Left ventricle myocardium inferior (tissue), 1 donor: ENCODE data around the gene CSHL1. TPM values are rescaled to one million over a fixed set of nuclear protein-coding genes. Genes with fewer than 3 reads are reported as not detected.

Experiments used
- DNase-seq: peaks from one replicate; pipeline ENCODE4 v3.0.0-alpha.2; 2020
- H3K27ac ChIP-seq: fragments of 200-600 bp; replicated peaks from 2 replicates; pipeline ENCODE4 v1.8.0; 2021
- H3K27me3 ChIP-seq: fragments of 200-600 bp; 2 replicates; pipeline ENCODE4 v1.8.0; 2021; ENCODE audit warnings: low read depth
- H3K36me3 ChIP-seq: fragments of 200-600 bp; 2 replicates; pipeline ENCODE4 v1.8.0; 2021
- H3K4me1 ChIP-seq: fragments of 200-600 bp; 2 replicates; pipeline ENCODE4 v1.8.0; 2021
- H3K4me3 ChIP-seq: fragments of 200-600 bp; 2 replicates; pipeline ENCODE4 v1.8.0; 2021; ENCODE audit warnings: mild to moderate bottlenecking, moderate library complexity
- H3K9me3 ChIP-seq: fragments of 200-600 bp; replicated peaks from 2 replicates; pipeline ENCODE4 v1.8.0; 2021
- CTCF ChIP-seq: fragments of 200-600 bp; IDR thresholded peaks from 2 replicates; pipeline ENCODE4 v1.8.0; 2021; ENCODE audit warnings: antibody characterized with exemption, mild to moderate bottlenecking, borderline replicate concordance
- intact Hi-C: fragments of 100-400 bp; cut with micrococcal nuclease; formaldehyde crosslinking; loops from one replicate; pipeline ENCODE4 v1.11.0; 2022
- total RNA-seq: library from RNA; stranded (reverse); fragmentation: NEBNext Ultra II Directional; extraction: Animal tissue kit (Norgen Biotek cat#: 25700); gene quantifications from one replicate; pipeline ENCODE4 v1.2.1, GENCODE V29; 2021
- donor health status: DM: no; HTN: yes; CAD: no; lungs with severe emphysema.

The CSHL1 gene
- total RNA-seq, 1 donor from 2014 or later = not detected

- Histone ChIP-seq H3K4me3 (no peak overlapping the region), H3K9me3 (no peaks in the 10 kb centered on the region), H3K27ac (no peak overlapping the region), H3K36me3 (no peaks in the 10 kb centered on the region), H3K4me1 (peaks cover 25% of the 10 kb centered on the region), H3K27me3 (no peaks in the 10 kb centered on the region)
- TF ChIP-seq CTCF = no peak
- DNase-seq = no peak
- intact Hi-C loops = no loop called here
Measured at GRCh38 chr17:63955232-63955631, 44.2 kb upstream of the CSHL1 start.

GRCh38 chr17:63954402-63955063 lies 43.5 kb upstream of the CSHL1 start:
- Histone ChIP-seq H3K36me3 (no peaks in the 10 kb centered on the region), H3K4me3 (no peak overlapping the region), H3K27ac (no peak overlapping the region), H3K4me1 (peaks cover 22% of the 10 kb centered on the region), H3K27me3 (no peaks in the 10 kb centered on the region), H3K9me3 (no peaks in the 10 kb centered on the region)
- no peak for TF ChIP-seq CTCF
- no peak for DNase-seq
- intact Hi-C loops = no loop called here

DNA sequence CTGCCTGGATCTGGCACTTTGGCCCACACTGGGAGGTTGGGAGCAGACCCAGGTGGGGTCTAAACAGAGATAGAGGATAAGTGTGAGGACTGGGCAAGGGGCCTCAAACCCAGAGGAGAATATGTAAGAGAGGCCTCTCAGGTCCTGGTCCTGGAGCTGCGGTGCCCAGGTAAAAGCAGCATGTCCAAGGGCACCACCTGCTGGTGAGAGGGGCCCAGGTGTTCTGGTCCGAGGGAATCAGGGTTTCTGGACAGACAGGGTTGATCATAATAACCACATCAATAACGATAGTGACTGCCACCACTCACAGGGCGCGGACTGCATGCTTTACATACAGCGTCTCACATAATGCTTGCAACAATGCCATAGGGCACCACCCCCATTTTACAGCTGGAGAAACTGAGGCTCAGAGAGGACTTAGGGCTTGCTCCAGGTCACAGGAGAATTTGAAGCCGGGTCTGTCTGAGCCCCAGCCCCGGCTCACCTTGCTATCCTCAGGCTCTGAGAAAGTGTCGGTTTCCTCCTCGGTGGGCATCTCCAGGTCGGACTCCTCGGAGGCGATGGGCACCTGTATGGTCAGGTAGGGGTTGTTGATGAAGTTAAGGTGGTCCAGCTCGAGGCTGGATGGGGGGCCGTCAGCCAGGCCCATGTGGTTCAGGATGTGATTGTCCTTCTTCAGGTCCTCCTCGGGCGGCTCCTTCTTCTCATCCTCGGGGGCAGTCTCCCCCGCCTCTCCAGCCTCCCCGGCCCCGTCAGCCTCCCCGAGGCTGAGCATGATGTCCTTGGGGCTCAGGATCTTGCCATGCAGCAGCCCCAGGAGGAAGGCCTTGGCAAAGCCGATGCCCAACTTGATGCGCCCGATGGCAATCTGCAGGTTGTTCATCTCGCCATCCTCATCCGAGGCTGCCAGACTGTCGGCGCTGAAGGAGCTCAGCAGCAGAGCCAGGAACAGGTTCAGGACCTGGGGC lies 40.2 kb upstream of the CSHL1 start:
- H3K4me3 ChIP-seq = no peak overlapping the region
- H3K4me1 ChIP-seq = peaks cover 28% of the 10 kb centered on the region
- peaks cover 5% of the 10 kb centered on the region for H3K27me3 ChIP-seq
- H3K36me3 ChIP-seq = no peaks in the 10 kb centered on the region
- no peak overlapping the region for H3K27ac ChIP-seq
- intact Hi-C loops = no loop called here
- no peaks in the 10 kb centered on the region for H3K9me3 ChIP-seq
- TF ChIP-seq CTCF = peak; percentile 28
- DNase-seq = no peak

- intact Hi-C loops = no loop called here
- peaks cover 5% of the 10 kb centered on the region for H3K27me3 ChIP-seq
- H3K4me1 ChIP-seq = peaks cover 28% of the 10 kb centered on the region
- H3K9me3 ChIP-seq = no peaks in the 10 kb centered on the region
- H3K36me3 ChIP-seq = no peaks in the 10 kb centered on the region
- TF ChIP-seq CTCF = no peak
- no peak for DNase-seq
- H3K27ac ChIP-seq = no peak overlapping the region
- no peak overlapping the region for H3K4me3 ChIP-seq
Measured at GRCh38 chr17:63949576-63950250, 38.7 kb upstream of the CSHL1 start.

DNA sequence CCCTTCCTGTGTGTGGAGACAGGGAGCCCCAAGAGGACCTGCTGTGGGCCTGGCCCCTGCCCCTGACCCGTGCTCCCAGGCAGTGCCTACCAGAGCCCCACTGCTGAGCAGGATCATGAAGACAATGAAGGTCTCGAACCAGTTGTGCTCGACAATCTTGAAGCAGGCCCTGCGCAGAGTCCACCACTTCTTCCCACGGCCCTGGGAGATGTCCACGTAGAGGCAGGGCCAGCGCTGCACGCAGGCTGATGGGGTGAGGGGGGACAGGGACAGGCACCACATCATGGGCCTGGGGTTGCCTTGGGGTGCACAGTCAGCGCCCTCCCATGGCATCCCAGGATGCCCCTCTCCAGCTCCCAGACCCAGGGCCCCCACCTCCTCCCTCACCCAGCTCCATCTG lies 37.5 kb upstream of the CSHL1 start:
- H3K4me1 ChIP-seq = peaks cover 17% of the 10 kb centered on the region
- no peaks in the 10 kb centered on the region for H3K36me3 ChIP-seq
- TF ChIP-seq CTCF = no peak
- H3K4me3 ChIP-seq = no peak overlapping the region
- DNase-seq = no peak
- intact Hi-C loops = no loop called here
- peaks cover 5% of the 10 kb centered on the region for H3K27me3 ChIP-seq
- no peak overlapping the region for H3K27ac ChIP-seq
- H3K9me3 ChIP-seq = no peaks in the 10 kb centered on the region
